DMS53 (cell line): ENCODE data around the gene CCNT2.
"Not testable (repeated sequence)": the region's sequence is repeated elsewhere in the genome, so short reads cannot be mapped to it uniquely, and the experiment has no call there.

Experiments
- DNase-seq: peaks from one replicate; lab custom pipeline; 2025; lab: John Stamatoyannopoulos, UW

The CCNT2 gene

DNA sequence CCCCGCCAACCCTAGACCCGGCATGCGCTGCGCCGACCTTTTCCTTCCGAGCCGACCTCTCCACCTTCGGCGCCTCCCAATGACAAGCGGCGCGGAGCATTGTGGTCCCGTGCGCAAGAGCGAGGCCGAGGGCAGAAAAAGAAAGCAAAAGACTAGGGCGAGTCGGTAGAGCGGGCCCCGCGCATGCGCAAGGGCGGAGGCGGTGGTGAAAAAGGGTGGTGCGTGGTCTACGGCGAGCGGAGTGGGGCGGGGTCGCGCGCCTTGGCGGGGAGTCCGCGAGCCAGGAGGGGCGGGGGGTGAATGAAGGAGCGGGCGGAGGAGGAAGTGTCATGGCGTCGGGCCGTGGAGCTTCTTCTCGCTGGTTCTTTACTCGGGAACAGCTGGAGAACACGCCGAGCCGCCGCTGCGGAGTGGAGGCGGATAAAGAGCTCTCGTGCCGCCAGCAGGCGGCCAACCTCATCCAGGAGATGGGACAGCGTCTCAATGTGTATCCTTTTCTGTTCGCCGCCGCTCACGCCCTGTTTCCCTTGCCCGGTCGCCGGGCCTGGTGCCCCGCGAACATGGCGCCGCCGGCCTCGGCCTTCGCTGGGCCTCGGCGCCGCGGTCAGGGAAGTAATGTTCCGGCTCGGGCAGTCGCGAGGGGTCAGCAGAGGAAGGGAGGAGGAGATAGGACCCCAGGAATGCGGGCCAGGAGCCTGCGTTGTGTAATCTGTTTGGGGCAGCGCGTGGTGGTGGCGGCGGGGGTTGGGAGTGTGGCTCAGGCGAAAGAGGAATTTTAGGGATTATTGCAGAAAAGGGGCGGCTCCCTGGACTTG, at the start of gene CCNT2:
Gene CCNT2, plus strand, starts transcription at position 297 of the 815 bp plus-strand sequence. Its CDS starts 33 bp downstream, at position 330.
- DNase-seq = peak; percentile 95

DNA sequence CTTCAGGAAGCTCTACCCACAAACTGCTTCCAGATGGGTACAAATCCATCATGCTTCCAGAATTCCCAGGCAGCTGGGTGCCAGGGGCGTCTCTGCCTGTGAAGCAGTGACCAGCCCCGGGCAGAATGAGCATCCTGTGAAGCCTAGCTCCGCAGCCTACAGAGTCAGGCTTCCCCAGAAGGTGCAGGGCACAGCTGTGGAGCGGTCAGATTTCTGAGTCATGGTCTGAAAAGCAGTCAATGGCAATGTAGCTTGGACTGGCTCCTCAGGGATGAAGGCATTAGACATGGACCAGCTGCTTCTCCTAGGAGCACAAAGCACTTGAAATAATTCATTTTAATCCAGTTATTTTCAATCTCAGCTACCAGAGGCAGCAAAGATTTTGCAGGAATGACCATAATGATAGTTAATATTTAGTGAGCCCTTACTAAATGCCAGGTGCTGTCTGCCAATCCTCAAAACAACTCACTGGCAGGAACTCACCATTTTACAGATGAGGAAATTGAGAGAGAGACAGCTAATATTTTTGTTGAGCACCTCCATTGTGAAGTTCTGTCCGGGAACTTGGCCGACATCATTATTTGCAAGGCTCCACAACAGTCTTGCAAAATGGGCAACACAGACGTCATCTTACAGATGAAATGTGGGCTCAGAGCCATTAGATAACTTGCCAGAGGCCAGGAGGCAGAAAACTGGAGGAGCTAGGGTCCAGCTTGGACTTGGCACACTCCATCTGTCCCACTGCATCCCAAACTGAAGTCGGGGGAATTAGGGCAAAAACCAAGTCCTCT, 48.5 kb upstream of the CCNT2 start:
- no peak for DNase-seq

DNA sequence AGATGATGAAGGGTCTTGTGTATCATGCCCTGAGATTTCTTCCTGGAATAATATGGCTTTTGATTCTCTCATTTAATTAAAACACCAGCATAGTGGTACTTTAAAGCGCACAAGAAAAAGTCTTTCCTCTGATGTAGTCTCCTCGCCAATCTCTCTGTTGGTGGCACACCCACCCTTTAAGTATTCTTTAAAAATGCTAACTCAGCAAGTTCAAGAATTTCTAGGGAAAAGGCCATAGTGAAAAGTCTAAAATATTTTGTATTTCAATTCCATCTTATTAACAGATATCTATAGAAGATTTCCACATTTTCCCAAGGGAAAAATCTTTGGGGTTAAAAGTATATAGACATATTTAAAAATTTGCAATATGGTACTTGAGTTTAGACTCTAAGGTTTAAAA, 45.5 kb upstream of the CCNT2 start:
- DNase-seq = no peak

DNA sequence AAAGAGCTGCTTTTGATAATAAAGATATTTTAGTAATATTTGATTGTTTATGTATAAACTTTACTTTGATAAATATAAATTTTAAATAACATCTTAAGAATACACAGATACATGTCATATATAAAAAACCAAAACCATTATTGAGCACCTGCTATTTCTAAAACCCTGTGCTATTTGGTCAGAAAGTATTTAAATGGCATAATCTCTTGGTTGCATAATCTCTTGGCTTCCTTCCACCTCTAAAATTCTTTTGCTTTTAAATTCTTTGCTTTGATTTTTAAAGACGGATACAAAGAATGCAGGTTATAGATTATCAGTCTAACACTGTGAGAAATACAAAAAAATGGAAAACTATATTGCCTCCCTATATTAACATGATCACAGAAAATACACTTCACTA, 43.3 kb upstream of the CCNT2 start:
- DNase-seq = no peak

DNA sequence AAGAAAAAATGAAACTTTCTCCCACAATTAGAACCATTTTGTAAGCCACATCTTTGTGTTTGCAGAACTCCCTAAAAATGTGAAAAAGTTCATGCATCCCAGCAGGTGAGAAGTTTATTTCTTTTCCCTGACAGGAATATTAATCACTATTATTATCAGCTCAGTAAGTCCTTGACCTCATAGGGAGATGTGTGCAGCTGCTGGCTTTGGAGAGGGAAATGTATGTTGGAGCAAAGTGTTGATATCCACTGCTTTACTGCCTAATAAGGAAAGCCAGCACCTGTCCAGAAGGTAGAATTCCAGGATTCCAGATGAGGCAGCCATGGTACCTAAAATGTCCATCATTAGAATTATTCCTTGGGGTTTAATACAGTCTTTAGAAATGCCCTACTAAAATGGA, 35.8 kb upstream of the CCNT2 start:
- no peak for DNase-seq

DNA sequence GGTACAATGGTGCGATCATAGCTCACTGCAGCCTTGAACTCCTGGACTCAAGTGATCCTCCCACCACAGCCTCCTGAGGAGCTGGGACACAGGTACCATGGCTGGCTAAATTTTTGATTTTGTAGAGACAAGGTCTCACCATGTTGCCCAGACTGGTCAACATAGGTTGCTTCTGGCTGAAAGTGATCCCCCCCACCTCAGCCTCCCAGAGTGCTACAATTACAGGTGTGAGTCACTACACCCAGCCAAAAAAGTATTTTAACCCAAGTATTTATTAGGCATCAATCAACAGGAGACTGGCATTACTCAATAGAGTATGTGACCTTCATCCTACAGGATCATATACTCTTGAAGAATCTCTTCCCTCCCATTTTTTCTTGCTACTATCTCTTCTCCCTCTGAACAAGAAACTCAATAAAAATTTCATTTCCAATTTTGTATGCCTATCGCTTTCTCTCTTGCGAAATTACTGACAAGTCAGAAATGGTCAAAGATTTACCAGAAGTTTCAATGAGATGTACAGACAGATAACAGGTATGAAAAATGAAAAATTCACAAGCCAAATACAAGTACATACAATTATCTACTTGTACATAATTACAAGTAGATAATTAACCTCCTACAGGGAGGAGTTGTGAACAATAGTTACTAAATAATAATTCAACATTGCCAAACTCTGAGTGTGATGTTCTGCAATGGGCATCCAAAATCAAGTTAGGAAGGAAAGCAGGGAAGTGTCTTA, 34.9 kb upstream of the CCNT2 start:
- DNase-seq = no peak

DNA sequence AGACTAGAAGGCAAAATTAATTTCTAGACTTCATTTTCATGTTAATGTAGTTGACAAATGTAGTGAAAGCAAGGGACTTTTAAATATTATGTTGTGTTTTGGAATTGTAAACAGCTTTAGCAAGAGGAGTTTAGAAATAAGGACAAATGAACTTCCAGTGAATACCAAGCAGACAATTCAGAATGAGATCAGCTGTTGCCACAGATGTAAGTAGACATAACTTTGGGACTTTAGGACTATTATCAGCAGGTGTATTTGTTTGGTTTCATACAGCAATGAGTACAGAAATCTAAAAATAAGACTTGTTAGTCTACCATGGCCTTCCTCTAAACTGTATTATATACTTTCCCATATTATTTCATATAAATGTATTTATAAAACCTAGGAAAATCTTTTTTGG, 34.2 kb upstream of the CCNT2 start:
- no peak for DNase-seq

DNA sequence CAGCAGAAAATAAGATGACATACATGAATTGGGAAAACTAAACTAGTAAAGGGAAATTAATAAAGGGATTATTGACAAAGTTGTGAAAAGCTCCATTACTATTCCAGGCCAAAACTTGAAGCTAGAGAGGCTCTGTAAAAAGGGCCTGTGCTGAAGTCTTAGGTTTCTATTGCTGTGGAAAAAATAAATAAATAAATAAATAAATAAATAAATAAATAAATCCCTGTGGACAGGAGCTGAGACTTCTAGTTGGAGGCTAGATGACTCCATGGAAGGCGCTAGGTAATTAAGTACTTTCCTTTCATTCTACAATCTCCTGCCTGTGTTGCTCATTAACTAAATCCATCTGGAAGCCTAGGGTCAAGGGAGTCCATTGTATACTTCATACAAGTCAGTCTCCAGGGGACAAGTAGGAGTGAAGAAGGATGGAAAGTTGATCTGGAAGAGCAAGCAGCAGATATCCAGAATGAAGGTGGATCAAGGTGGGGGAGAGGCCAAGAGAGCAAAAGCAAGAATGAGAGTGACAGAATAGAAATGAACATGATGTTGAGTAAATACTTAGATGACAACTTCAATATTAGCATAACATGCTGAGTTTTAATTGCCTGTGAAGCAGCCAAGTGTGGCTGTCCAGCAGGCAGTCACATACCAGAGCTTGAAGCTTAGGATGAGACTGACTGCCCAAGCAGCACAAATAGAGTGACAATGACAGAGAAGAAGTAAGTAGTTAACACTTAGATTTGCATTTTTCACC, 26.2 kb upstream of the CCNT2 start:
- peak; percentile 4 for DNase-seq

DNA sequence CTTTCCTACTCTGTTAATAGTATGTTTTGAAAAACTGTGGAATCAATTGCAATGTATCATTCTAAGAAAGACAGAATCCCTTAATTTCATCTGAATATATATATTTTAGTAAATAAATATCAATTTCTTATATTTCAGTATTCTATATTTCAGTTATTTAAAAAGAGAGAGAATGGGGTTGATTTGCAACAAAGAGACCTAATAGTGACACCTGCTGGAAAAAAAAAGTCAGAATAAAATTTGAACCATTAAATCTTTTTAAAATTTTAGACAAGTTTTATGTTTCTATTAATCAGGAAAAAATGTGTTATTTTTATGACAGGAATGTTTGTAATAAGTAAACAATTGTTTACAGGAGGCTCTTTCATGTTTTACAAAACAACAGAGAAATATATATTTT, 20.7 kb upstream of the CCNT2 start:
- DNase-seq = peak; percentile 16

DNA sequence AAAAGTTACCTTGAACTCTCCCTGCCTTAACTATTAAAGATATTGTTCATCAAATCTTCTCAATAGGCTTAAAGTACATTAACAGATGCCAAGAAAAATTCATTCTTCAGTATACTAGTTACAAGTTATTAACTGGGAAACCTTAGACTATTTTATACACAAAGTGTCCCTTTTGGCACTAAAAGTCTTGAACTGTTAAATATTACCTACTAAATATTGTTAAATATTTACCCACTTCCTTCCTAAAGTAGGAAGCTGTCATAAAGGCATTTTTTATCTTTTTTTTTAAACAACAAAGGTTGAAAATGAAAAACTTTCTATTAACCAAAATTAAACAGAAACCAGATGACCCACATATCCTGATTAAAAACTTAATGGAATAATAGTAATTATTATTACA, 19.4 kb upstream of the CCNT2 start:
- no peak for DNase-seq

DNA sequence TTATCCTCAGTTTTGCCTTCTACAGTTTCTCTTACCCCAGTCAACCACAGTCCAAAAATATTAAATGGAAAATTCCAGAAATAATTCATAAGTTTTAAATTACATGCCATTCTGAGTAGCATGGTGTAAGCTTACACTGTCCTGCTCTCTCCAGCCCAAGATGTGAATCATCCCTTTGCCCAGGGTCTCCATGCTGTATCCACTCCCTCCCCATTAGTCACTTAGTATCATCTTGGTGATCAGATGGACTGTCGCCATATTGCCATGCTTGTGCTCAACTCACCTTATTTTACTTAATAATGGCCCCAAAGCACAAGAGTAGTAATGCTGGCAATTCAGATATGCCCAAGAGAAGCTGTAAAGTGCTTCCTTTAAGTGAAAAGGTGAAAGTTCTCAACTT, 18.5 kb upstream of the CCNT2 start:
- DNase-seq = no peak

DNA sequence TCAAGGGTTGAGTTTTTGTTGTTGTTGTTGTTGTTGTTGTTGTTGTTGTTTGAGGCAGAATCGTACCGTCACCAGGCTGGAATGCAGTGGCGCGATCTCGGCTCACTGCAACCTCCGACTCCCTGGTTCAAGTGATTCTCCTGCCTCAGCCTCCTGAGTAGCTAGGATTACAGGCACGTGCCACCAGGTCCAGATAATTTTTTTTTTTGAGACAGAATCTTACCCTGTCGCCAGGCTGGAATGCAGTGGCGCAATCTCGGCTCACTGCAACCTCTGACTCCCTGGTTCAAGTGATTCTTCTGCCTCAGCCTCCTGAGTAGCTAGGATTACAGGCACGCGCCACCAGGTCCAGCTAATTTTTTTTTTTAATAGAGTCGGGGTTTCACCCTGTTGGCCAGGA, 14.9 kb upstream of the CCNT2 start:
- not testable (repeated sequence) for DNase-seq

DNA sequence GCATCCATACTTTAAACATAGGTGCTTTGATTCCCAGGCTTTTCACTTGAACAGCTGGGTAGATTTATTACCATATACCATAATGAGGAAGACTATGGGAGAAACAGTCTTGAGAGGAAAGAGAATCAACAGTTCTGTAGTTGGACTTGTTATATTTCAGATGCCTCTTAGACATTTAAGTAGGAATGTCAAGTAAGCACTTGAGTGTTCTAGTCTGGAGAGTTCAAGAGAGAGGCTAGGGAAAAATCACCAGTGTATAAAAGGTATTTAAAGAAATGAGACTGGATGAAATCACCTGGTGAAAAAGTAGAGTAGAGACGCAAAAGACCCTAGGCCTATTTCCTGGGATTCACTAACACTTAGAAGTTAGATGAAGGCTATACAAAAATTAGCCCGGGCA, 13.5 kb upstream of the CCNT2 start:
- no peak for DNase-seq

DNA sequence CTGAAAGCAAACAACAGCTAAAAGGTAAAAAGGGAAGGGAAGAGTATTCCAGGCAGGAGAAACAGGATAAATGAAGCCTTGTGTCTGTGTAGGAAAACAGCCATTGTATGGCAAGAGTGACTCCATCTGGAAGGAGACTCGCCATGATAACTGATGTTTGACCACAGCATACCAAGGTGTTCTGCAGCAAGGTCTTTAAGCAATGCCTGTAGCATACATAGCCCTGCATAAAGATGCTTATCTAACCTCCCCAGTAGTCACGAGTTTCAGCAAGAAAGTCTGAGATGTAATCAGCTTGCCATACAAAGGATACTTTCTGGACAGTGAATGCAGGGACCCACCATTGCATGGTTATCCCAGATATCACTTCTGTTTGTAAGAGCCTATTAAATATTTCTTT, 11.9 kb upstream of the CCNT2 start:
- no peak for DNase-seq

DNA sequence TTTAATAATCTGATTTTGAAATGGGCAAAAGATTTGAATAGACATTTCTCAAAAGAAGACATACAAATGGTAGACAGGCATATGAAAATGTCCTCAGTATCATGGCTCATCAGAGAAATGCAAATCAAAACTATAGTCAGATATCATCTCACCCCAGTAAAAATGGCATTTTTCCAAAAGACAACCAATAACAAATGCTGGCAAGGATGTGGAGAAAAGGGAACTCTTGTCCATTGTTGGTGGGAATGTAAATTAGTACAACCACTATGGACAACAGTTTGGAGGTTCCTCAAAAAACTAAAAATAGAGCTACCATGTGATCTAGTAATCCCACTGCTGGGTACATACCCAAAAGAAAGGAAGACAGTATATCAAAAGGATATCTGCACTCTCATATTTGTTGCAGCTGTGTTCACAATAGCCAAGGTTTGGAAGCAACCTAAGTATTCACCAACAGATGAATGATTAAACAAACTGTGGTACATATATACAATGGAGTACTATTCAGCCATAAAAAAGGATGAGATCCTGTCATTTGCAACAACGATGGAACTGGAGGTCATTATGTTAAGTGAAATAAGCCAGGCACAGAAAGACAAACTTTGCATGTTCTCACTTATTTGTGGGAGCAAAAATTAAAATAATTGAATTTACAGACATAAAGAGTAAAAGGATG, 11.0 kb upstream of the CCNT2 start:
- not testable (repeated sequence) for DNase-seq

DNA sequence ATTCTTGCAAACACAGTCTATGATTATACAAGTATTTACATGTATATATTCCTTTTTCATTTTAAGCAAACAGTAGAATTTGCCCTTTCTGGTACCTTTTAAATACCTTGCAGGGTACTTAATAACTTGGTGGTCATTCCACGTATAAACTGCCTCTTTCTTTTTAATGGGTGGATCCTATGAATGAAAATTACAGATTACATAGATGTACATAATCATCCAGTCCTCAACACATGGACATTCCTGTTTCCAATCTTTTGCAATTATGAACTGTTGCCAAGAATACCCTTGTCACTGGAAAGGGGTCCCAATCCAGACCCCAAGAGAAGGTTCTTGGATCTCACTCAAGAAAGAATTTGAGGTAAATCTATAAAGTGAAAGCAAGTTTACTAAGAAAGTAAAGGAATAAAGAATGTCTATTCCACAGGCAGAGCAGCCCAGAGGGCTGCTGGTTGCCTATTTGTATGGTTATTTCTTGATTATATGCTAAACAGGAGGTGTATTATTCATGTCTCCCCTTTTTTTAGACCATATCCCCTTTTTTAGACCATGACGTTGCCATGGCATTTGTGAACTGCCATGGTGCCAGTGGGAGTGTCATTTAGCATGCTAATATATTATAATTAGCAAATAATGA, 7.7 kb upstream of the CCNT2 start:
- no peak for DNase-seq

DNA sequence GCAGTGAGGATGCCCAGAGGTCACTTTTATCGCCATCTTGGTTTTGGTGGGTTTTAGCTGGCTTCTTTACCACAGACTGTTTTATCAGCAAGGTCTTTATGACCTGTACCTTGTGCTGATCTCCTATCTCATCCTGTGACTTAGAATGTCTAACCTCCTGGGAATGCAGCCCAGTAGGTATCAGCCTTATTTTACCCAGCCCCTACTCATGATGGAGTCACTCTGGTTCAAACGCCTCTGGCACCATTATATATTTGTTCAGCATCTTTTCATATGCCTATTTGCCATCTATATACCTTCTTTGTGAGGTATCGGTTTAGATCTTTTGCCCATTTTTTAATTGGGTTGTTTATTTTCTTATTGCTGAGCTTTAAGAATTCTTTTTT, 7.2 kb upstream of the CCNT2 start:
- DNase-seq = no peak

DNA sequence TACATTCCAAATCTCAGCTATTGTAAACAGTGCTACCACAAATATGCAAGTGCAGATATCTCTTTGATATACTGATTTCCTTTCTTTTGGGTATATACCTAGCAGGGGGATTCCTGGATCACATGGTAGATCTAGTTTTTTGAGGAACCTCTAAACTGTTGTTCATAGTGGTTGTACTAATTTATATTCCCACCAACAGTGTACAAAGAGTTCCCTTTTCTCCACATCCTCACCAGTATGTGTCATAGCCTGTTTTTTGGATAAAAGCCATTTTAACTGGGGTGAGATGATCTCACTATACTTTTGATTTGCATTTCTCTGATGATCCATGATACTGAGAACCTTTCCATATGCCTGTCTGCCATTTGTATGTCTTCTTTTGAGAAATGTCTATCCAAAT, 6.3 kb upstream of the CCNT2 start:
- no peak for DNase-seq

DNA sequence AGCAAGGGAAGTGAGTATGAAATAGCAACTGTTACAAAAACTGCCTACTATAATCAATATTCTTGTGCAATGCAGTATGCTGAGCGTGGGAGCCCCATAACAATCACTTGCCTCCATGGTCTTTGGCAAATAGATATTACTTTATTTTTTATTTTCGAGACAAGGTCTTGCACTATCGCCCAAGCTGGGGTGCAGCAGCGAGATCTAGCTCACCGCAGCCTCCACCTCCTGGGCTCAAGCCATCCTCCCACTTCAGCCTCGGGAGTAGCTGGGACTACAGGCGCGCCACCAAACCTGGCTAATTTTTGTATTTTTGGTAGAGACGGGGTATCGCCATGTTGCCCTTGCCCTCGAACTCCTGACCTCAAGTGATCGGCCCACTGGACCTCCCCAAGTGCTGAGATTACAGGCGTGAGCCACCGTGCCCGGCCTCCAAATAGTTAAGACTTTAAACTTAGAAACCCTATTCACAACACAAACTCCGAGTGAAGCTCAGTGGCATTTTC, 1.2 kb upstream of the CCNT2 start:
- DNase-seq = peak; percentile 14

DNA sequence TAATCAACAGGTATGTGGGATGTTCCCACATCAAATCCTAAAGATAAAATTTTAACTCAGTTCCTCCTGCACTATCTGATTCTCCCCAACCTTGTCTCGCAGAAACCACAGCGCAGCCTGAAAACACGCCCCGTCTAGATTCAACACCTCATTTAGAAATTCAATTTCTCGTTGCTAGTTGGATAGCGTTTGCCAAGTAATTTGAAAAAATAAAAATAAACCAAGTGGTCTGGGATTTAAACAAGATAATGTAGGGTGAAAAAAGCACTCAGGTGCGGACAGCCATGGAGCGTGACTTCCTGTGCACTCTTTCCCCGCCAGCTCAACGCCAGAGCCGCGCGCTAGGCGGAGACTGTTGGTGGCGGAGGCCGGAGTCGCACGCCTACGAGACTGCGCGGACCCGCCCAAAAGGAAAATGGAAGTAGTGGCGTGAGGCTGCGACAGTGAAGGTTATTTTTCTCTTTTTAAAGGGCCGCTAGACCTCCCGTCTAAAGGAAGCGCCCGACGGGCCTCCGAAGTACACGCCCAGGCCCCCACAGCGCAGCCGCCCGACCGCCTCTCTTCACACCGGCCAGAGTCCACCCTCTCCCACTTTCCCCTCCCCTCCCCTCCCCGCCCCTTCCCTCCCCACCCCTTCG, 615 bp upstream of the CCNT2 start:
- DNase-seq = peak; percentile 87
